IMR-90 (cell line): Measurements from ENCODE around the gene SCAF1. TPM values are rescaled to one million over a fixed set of nuclear protein-coding genes. Genes with fewer than 3 reads are reported as not detected.
A peak's percentile ranks its signal among the peaks of the same experiment; 100 is the strongest.

Source experiments
- ATAC-seq: fragments of 200-7000 bp; cut with Tn5 transposase; 2 replicates; pipeline ENCODE4 v1.9.1; 2020; ENCODE audit warnings: low read depth, mild to moderate bottlenecking, moderate library complexity
- Bru-seq: library from RNA; stranded (reverse); fragments of 400-500 nt; gene quantifications from one replicate; lab custom pipeline; 2021; lab: Mats Ljungman, UMichigan
- BruChase-seq, 2 experiments: library from RNA; stranded (reverse); fragments of 400-500 nt; gene quantifications; one replicate each; lab custom pipeline; 2021; lab: Mats Ljungman, UMichigan
- BruUV-seq: library from RNA; stranded (reverse); fragments of 400-500 nt; replicated peaks from 2 replicates; lab custom pipeline; 2021; lab: Mats Ljungman, UMichigan
- CTCF ChIA-PET: fragments of 300-600 bp; formaldehyde crosslinking; extraction: SDS; loops from one replicate; lab custom pipeline; 2021; ENCODE audit warnings: antibody characterized with exemption; lab: Yijun Ruan, JAX
- POLR2A ChIA-PET: fragments of 300-600 bp; sonication (Branson Sonifier 250); formaldehyde crosslinking; loops from one replicate; lab custom pipeline; 2022; ENCODE audit warnings: antibody characterized with exemption; ENCODE audit not compliant: unreplicated experiment; lab: Charles Lee
- DNase-seq: peaks from one replicate; pipeline ENCODE4 v3.0.0; 2013
- H2AFZ ChIP-seq: replicated peaks from 2 replicates; pipeline ENCODE3; 2013; ENCODE audit warnings: low read length, mild to moderate bottlenecking; ENCODE audit not compliant: poor library complexity
- H2AK5ac ChIP-seq: 2 replicates; pipeline ENCODE4 v1.6.1; 2013; ENCODE audit warnings: low read depth, low read length, inconsistent platforms
- H2AK9ac ChIP-seq: replicated peaks from 2 replicates; pipeline ENCODE3; 2013; ENCODE audit warnings: mild to moderate bottlenecking, low read depth, low read length, moderate library complexity; ENCODE audit not compliant: poor library complexity
- H2BK120ac ChIP-seq: 2 replicates; pipeline ENCODE4 v1.6.1; 2013; ENCODE audit warnings: low read depth, low read length, inconsistent platforms
- H2BK15ac ChIP-seq: 3 replicates; pipeline ENCODE4 v1.6.1; 2013; ENCODE audit warnings: low read depth, low read length, inconsistent platforms
- H2BK20ac ChIP-seq: 2 replicates; pipeline ENCODE4 v1.6.1; 2013; ENCODE audit warnings: low read depth, mild to moderate bottlenecking, inconsistent platforms, low read length, moderate library complexity
- H2BK5ac ChIP-seq: 2 replicates; pipeline ENCODE4 v1.6.1; 2013; ENCODE audit warnings: mild to moderate bottlenecking, low read depth, low read length, inconsistent platforms; ENCODE audit not compliant: poor library complexity, severe bottlenecking
- H3K14ac ChIP-seq: replicated peaks from 2 replicates; pipeline ENCODE4 v1.6.1; 2013; ENCODE audit warnings: low read depth, low read length, inconsistent platforms
- H3K18ac ChIP-seq: 2 replicates; pipeline ENCODE4 v1.6.1; 2013; ENCODE audit warnings: low read depth, low read length, control low read depth
- H3K23ac ChIP-seq: 2 replicates; pipeline ENCODE4 v1.6.1; 2013; ENCODE audit warnings: low read depth, low read length, inconsistent platforms
- H3K27ac ChIP-seq: 2 replicates; pipeline ENCODE4 v1.5.1; 2013; ENCODE audit warnings: mild to moderate bottlenecking, control low read depth, low read length; ENCODE audit not compliant: insufficient read depth
- H3K27me3 ChIP-seq: 2 replicates; pipeline ENCODE4 v1.6.1; 2013; ENCODE audit warnings: low read length; ENCODE audit not compliant: control insufficient read depth, insufficient read depth
- H3K36me3 ChIP-seq: 2 replicates; pipeline ENCODE4 v1.6.1; 2013; ENCODE audit warnings: low read length, mixed read lengths; ENCODE audit not compliant: control insufficient read depth, insufficient read depth
- H3K4ac ChIP-seq: 2 replicates; pipeline ENCODE4 v1.6.1; 2013; ENCODE audit warnings: low read depth, low read length, inconsistent platforms
- H3K4me1 ChIP-seq: 2 replicates; pipeline ENCODE4 v1.6.1; 2013; ENCODE audit warnings: low read length, mixed read lengths; ENCODE audit not compliant: control insufficient read depth, insufficient read depth
- H3K4me2 ChIP-seq: 2 replicates; pipeline ENCODE4 v1.6.1; 2013; ENCODE audit warnings: low read depth, mild to moderate bottlenecking, control low read depth, low read length, moderate library complexity
- H3K4me3 ChIP-seq: 2 replicates; pipeline ENCODE4 v1.5.1; 2013; ENCODE audit warnings: low read depth, mild to moderate bottlenecking, control low read depth, low read length, moderate library complexity; ENCODE audit not compliant: insufficient read depth
- H3K56ac ChIP-seq: 2 replicates; pipeline ENCODE4 v1.6.1; 2013; ENCODE audit warnings: low read length, inconsistent platforms; ENCODE audit not compliant: insufficient read depth; ENCODE audit errors: extremely low read depth
- H3K79me1 ChIP-seq, 2 experiments: 2 replicates each; pipeline ENCODE4 v1.6.1; 2013; ENCODE audit warnings: low read length in 2 of 2, inconsistent platforms in 1 of 2, low read depth in 1 of 2
- H3K9ac ChIP-seq: 2 replicates; pipeline ENCODE4 v1.6.1; 2013; ENCODE audit warnings: low read depth, low read length, control low read depth
- H3K9me1 ChIP-seq: 2 replicates; pipeline ENCODE4 v1.6.1; 2013; ENCODE audit warnings: low read length, inconsistent platforms; ENCODE audit not compliant: insufficient read depth
- H3K9me3 ChIP-seq: 2 replicates; pipeline ENCODE4 v1.6.1; 2013; ENCODE audit warnings: low read length; ENCODE audit not compliant: control insufficient read depth, insufficient read depth
- H4K20me1 ChIP-seq: 2 replicates; pipeline ENCODE4 v1.6.1; 2013; ENCODE audit warnings: low read length, inconsistent platforms; ENCODE audit not compliant: insufficient read depth
- H4K5ac ChIP-seq: 2 replicates; pipeline ENCODE4 v1.6.1; 2013; ENCODE audit warnings: mild to moderate bottlenecking, low read depth, low read length, control low read depth
- H4K8ac ChIP-seq, 2 experiments: 2 replicates each; pipeline ENCODE4 v1.6.1; 2013; ENCODE audit warnings: low read depth in 2 of 2, low read length in 2 of 2, control low read depth in 1 of 2, inconsistent platforms in 1 of 2
- H4K91ac ChIP-seq: 2 replicates; pipeline ENCODE4 v1.6.1; 2013; ENCODE audit warnings: low read depth, low read length, inconsistent platforms; ENCODE audit not compliant: insufficient read depth
- CTCF ChIP-seq: conservative IDR thresholded peaks from 2 replicates; pipeline ENCODE4 v1.5.1; 2012; ENCODE audit warnings: mild to moderate bottlenecking, low read depth, low read length, improper control_type of control experiment
- MAZ ChIP-seq: IDR thresholded peaks from 2 replicates; pipeline ENCODE4 v1.6.1; 2012; ENCODE audit warnings: low read depth, mild to moderate bottlenecking, low read length, improper control_type of control experiment, moderate library complexity, borderline replicate concordance
- NFE2L2 ChIP-seq: fragments of 150-350 bp; IDR thresholded peaks from 2 replicates; pipeline ENCODE4 v1.6.1; 2016; ENCODE audit warnings: low read depth, mild to moderate bottlenecking, low read length
- RAD21 ChIP-seq: IDR thresholded peaks from 2 replicates; pipeline ENCODE4 v1.6.1; 2012; ENCODE audit warnings: low read length, improper control_type of control experiment
- RCOR1 ChIP-seq: IDR thresholded peaks from 2 replicates; pipeline ENCODE4 v1.6.1; 2012; ENCODE audit warnings: mild to moderate bottlenecking, low read length, improper control_type of control experiment; ENCODE audit not compliant: insufficient replicate concordance
- RFX5 ChIP-seq: IDR thresholded peaks from 2 replicates; pipeline ENCODE4 v1.8.0; 2012; ENCODE audit warnings: low read depth, mild to moderate bottlenecking, low read length, moderate library complexity
- SMC3 ChIP-seq: fragments of 150-350 bp; IDR thresholded peaks from 2 replicates; pipeline ENCODE4 v1.6.1; 2016; ENCODE audit warnings: low read depth, mild to moderate bottlenecking, antibody characterized with exemption, low read length, moderate library complexity
- WGBS, 2 experiments: methylation state at CpG; one replicate each; pipeline versions ENCODE4 v1.1.5 to v1.1.7; 2013; ENCODE audit warnings: missing lambda C conversion rate in 2 of 2; ENCODE audit not compliant: insufficient read length in 1 of 2; ENCODE audit errors: extremely low coverage in 2 of 2; 5-methylcytosine and 5-hydroxymethylcytosine counted together
- dilution Hi-C: fragments of 300-500 bp; cut with HindIII; formaldehyde crosslinking; loops from one replicate; pipeline ENCODE4 v1.14.3; 2018; ENCODE audit warnings: low sequenced_read_pairs; ENCODE audit not compliant: unreplicated experiment
- in situ Hi-C: fragments of 300-500 bp; cut with MboI; formaldehyde crosslinking; loops from 3 replicates; pipeline ENCODE4 v1.14.3; 2019; ENCODE audit warnings: low sequenced_read_pairs, inconsistent platforms, mixed read lengths
- intact Hi-C: fragments of 100-400 bp; cut with micrococcal nuclease; formaldehyde crosslinking; loops from 2 replicates; pipeline ENCODE4 v1.10.0; 2022
- long read RNA-seq: library from polyadenylated mRNA; unstranded; transcript quantifications from one replicate; pipeline ENCODE4 v2.0.0, GENCODE V29; 2021; ENCODE audit not compliant: unreplicated experiment
- polyA plus RNA-seq, 3 experiments: library from polyadenylated mRNA; depleted of rRNA; stranded (reverse); fragments of >200 nt; gene quantifications; 2 replicates each; pipeline ENCODE4 v1.2.3, GENCODE V29; 2012; ENCODE audit warnings: low replicate concordance in 1 of 3
- total RNA-seq: library from RNA; depleted of rRNA; stranded (reverse); fragments of >200 nt; gene quantifications from 2 replicates; pipeline ENCODE4 v1.2.3, GENCODE V29; 2012; rRNA removed
- TF ChIP-seq, protein P1 (sequence below): fragments of 150-350 bp; IDR thresholded peaks from 2 replicates; pipeline ENCODE4 v1.6.1; 2017; ENCODE audit warnings: mild to moderate bottlenecking, antibody characterized with exemption, low read length, low read depth
- TF ChIP-seq, protein P2 (sequence below): fragments of 150-350 bp; IDR thresholded peaks from 2 replicates; pipeline ENCODE4 v1.6.1; 2016; ENCODE audit warnings: low read depth, mild to moderate bottlenecking, low read length, moderate library complexity, borderline replicate concordance

SCAF1 gene
- 2.2 and 3.1 TPM in 2 replicates for total RNA-seq
- 14.6 and 14.8 TPM in 2 replicates for polyA plus RNA-seq (2012; rRNA removed)
- polyA plus RNA-seq (2012; cell fraction: cytosol; rRNA removed) = 22.4 and 28.7 TPM in 2 replicates
- 29.5 and 60.4 TPM in 2 replicates for polyA plus RNA-seq (2012; cell fraction: nucleus; rRNA removed; ENCODE audit: low replicate concordance)
- percentile 79 among the genes with signal in this experiment for Bru-seq, nascent RNA
- BruChase-seq, experiment 1, labeled RNA remaining after a 6-hour chase = percentile 78 among the genes with signal in this experiment
- BruChase-seq, experiment 2, labeled RNA remaining after a 2-hour chase = percentile 80 among the genes with signal in this experiment
- long read RNA-seq, partial matches to known transcripts = 86 of 91 reads
- long read RNA-seq, other reads (novel, unspliced or antisense) = 5 of 91 reads

GRCh38 chr19:49641688-49642491 is at the start of gene SCAF1:
Gene SCAF1 (plus strand): TSS chr19:49642209. CDS start chr19:49645027, 2,818 bp downstream.
- POLR2A ChIA-PET = interaction anchor here (0.6 kb wide), 1 partner anchor 869 kb away, joined by 3 read pairs; no protein-coding TSS in a partner anchor
- Histone ChIP-seq H2BK15ac (peak within 1 kb of the TSS; percentile 78; the same call in 2 of the 3 replicates), H3K4ac (peak within 1 kb of the TSS; percentile 99), H2BK120ac (peak within 1 kb of the TSS; percentile 94), H3K4me3 (peak within 1 kb of the TSS; percentile 95), H2AK5ac (peak within 1 kb of the TSS; percentile 100), H3K27me3 (no peaks in the 10 kb centered on the region), H3K4me1 (peaks cover 7% of the 10 kb centered on the region), H3K36me3 (peaks cover 12% of the 10 kb centered on the region), H4K20me1 (peaks cover 28% of the 10 kb centered on the region), H2BK5ac (peak within 1 kb of the TSS; percentile 97), H2BK20ac (peak within 1 kb of the TSS; percentile 85), H3K23ac (peak within 1 kb of the TSS; percentile 96), H2AK9ac (peak within 1 kb of the TSS; percentile 100), H3K4me2 (peak within 1 kb of the TSS; percentile 94), H3K9ac (peak within 1 kb of the TSS; percentile 99), H3K9me1 (0 out of 2 replicates have a peak, but pooled peaks cover 8% of the 10 kb centered on the region), H3K56ac (peak within 1 kb of the TSS; percentile 99), H3K18ac (peak within 1 kb of the TSS; percentile 97), H4K91ac (peak within 1 kb of the TSS; percentile 98), H4K5ac (peak within 1 kb of the TSS; percentile 98), H4K8ac (peak within 1 kb of the TSS; percentile 97 to 98), H3K14ac (peak within 1 kb of the TSS; percentile 99), H3K79me1 (peaks cover 34 to 70% of the 10 kb centered on the region in 2 experiments; a peak in 3 of 4 replicates), H3K9me3 (no peaks in the 10 kb centered on the region), H3K27ac (peak within 1 kb of the TSS; percentile 99), H2AFZ (peak within 1 kb of the TSS; percentile 73)
- dilution Hi-C loops (no loop called here), intact Hi-C loops (loop anchor here (1.0 to 2.0 kb wide), 3 partner anchors 23 to 51 kb away; partner anchors contain the start of genes BCL2L12, IRF3, PRMT1 and PRR12), in situ Hi-C loops (no loop called here)
- CTCF ChIA-PET = interaction anchor here (1.7 to 2.5 kb wide), 2 partner anchors 13 to 71 kb away, joined by 3 to 7 read pairs; no protein-coding TSS in a partner anchor
- DNase-seq = peak; percentile 99
- ATAC-seq = peak; percentile 55
- no TSS peak for BruUV-seq
- WGBS, 2 experiments = 0% methylated on average over 28 of the region's 87 CpGs; no CpG with 5 or more reads in 1 of the 2 experiments
- TF ChIP-seq RAD21 = no peak
- TF ChIP-seq MAZ = peak; percentile 82; the same call in 1 of the 2 replicates
- TF ChIP-seq SMC3 = no peak
- TF ChIP-seq NFE2L2 = 0 out of 2 replicates have a peak, but pooled peaks have one; percentile 17
- no peak for TF ChIP-seq CTCF
- TF ChIP-seq RFX5 = 0 out of 2 replicates have a peak, but pooled peaks have one; percentile 33
- TF ChIP-seq, protein P1, sequence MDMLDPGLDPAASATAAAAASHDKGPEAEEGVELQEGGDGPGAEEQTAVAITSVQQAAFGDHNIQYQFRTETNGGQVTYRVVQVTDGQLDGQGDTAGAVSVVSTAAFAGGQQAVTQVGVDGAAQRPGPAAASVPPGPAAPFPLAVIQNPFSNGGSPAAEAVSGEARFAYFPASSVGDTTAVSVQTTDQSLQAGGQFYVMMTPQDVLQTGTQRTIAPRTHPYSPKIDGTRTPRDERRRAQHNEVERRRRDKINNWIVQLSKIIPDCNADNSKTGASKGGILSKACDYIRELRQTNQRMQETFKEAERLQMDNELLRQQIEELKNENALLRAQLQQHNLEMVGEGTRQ = peak; percentile 75
- TF ChIP-seq RCOR1 = no peak
- TF ChIP-seq, protein P2, sequence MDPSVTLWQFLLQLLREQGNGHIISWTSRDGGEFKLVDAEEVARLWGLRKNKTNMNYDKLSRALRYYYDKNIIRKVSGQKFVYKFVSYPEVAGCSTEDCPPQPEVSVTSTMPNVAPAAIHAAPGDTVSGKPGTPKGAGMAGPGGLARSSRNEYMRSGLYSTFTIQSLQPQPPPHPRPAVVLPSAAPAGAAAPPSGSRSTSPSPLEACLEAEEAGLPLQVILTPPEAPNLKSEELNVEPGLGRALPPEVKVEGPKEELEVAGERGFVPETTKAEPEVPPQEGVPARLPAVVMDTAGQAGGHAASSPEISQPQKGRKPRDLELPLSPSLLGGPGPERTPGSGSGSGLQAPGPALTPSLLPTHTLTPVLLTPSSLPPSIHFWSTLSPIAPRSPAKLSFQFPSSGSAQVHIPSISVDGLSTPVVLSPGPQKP = no peak
